ENCODE measurements around the gene CRABP2.

The CRABP2 gene

DNA sequence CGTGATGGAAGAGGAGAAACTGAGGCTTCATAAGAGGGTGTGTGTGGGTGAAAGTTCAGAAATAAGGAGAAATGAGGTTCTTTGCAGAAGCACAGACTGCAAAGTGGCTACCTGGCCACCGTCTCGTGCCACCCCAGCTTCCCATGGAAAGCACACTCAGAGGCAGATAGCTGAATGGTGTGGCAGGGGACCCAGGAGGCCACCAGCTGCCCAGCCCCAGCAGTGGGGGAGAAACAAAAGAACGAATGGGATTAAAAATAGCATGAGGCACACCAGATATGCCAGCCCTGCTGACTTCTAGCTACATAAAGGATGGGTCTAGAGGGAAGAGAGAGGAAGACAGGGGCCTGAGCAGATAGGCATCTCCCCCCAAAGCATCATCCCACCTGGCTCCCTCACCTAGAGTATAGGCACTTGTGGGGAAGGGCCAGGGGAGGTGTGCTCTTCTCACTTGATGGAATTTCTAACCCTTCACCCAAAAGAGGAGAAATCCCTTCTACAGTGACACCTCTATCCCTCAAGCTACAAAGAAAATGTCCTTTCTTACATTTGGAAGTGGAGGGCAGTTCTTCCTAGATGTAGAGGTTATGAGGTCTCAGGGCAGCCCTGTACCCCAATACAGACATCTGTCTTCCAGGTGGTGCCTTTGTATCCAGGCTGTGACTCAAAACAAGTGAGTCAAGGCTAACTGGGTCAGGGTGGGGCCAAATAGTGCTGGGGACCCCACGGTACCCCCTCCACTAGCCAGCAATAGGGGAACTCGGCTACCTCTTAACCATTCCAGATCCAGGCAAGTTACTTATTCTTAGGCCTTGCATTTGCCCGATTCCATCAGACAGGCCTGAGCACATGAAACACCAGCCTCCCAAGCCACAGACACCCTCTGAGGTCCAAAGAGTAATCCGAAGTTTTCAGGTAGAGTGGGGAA lies 42.6 kb upstream of the CRABP2 start:
- Histone ChIP-seq H3K4me3 (ENCODE audit: insufficient read depth, low read length, poor library complexity, severe bottlenecking) (peak overlapping the region; percentile 91), H3K4me2 (ENCODE audit: low read depth, low read length, poor library complexity, severe bottlenecking) (peak overlapping the region; percentile 70), H3K27ac (ENCODE audit: low read depth, low read length) (peak overlapping the region; percentile 88), H3K79me2 (ENCODE audit: insufficient read depth, low read length) (peaks cover 69% of the 10 kb centered on the region), H3K9me2 (replicated peaks; ENCODE audit: insufficient read depth, low read length) (no peaks in the 10 kb centered on the region), H3K36me3 (ENCODE audit: low read length) (no peaks in the 10 kb centered on the region), H3K9ac (ENCODE audit: low read length) (peak overlapping the region; percentile 86), H3K9me3 (ENCODE audit: insufficient read depth, low read length) (no peaks in the 10 kb centered on the region), H4K20me1 (ENCODE audit: low read depth, low read length) (no peaks in the 10 kb centered on the region; the same call in 1 of the 2 replicates), H2AFZ (ENCODE audit: low read depth, low read length, severe bottlenecking) (no peak overlapping the region), H3F3A (ENCODE audit: insufficient read depth) (peaks cover 26% of the 10 kb centered on the region), H3K27me3 (ENCODE audit: low read length) (no peaks in the 10 kb centered on the region)
- no peak for TF ChIP-seq EZH2phosphoT487 (conservative IDR thresholded peaks at IDR 0.05; ENCODE audit: low read length)
- TF ChIP-seq CTCF (IDR thresholded peaks at IDR 0.05; ENCODE audit: insufficient read depth, low read length, poor library complexity, severe bottlenecking) = no peak

DNA sequence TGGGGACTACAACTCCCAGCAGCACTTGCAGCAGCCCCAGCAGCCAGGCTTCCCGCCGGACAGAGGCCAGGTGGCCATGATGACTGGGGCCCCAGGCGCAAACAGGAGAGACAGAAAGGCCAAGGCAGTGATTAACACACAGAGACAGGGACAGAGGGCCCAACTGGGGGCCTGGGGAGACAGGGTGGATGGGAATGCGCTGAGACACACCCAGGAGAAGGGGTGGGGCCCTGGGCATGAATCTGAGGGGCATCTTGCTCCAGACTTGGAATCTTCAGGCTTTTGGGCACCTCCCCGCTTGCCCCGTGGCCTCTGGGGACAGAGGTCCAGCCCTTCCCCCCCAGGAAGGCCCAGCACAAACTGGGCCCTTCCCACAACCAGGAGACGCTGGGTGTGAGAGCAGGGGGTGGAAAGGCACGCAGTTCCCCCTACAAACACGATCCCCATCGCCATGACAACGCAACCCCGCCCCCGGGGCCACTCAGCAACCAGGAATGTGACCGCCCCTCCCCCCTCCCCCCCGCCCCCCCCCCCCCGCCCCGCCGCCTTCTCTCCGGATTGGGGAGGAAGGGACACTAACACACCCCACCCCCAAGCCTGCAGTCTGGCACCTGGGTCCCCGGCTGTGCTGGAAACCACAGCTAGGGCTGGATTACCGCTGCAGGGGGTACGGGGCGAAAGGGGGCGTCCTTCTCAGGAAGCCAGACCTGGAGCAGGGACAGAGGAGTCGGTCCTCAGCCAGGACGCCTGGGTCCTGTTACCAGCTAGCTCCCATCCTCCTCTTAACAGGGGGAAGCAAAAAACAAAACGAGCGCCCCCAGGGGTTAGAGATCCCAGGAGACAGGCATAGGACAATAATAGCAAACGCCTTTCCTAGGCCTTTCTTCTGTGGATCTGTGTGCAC lies 41.6 kb upstream of the CRABP2 start:
- Histone ChIP-seq H3K9me2 (replicated peaks; ENCODE audit: insufficient read depth, low read length) (no peaks in the 10 kb centered on the region), H3K36me3 (ENCODE audit: low read length) (no peaks in the 10 kb centered on the region), H4K20me1 (ENCODE audit: low read depth, low read length) (no peaks in the 10 kb centered on the region; the same call in 1 of the 2 replicates), H3K9ac (ENCODE audit: low read length) (peak overlapping the region; percentile 86), H3K4me3 (ENCODE audit: insufficient read depth, low read length, poor library complexity, severe bottlenecking) (peak overlapping the region; percentile 13), H3K27ac (ENCODE audit: low read depth, low read length) (peak overlapping the region; percentile 88), H3F3A (ENCODE audit: insufficient read depth) (peaks cover 25% of the 10 kb centered on the region), H3K9me3 (ENCODE audit: insufficient read depth, low read length) (no peaks in the 10 kb centered on the region), H3K27me3 (ENCODE audit: low read length) (no peaks in the 10 kb centered on the region), H3K79me2 (ENCODE audit: insufficient read depth, low read length) (peaks cover 62% of the 10 kb centered on the region), H2AFZ (ENCODE audit: low read depth, low read length, severe bottlenecking) (no peak overlapping the region), H3K4me2 (ENCODE audit: low read depth, low read length, poor library complexity, severe bottlenecking) (peak overlapping the region; percentile 70)
- TF ChIP-seq EZH2phosphoT487 (conservative IDR thresholded peaks at IDR 0.05; ENCODE audit: low read length) (no peak), CTCF (IDR thresholded peaks at IDR 0.05; ENCODE audit: insufficient read depth, low read length, poor library complexity, severe bottlenecking) (peak; percentile 46)

GRCh38 chr1:156746406-156746727 lies 41.0 kb upstream of the CRABP2 start:
- Histone ChIP-seq H3K4me2 (ENCODE audit: low read depth, low read length, poor library complexity, severe bottlenecking) (no peak overlapping the region), H2AFZ (ENCODE audit: low read depth, low read length, severe bottlenecking) (no peak overlapping the region), H3K9ac (ENCODE audit: low read length) (no peak overlapping the region), H3F3A (ENCODE audit: insufficient read depth) (peaks cover 31% of the 10 kb centered on the region), H3K9me3 (ENCODE audit: insufficient read depth, low read length) (no peaks in the 10 kb centered on the region), H3K27ac (ENCODE audit: low read depth, low read length) (no peak overlapping the region), H3K4me3 (ENCODE audit: insufficient read depth, low read length, poor library complexity, severe bottlenecking) (no peak overlapping the region), H3K36me3 (ENCODE audit: low read length) (no peaks in the 10 kb centered on the region), H3K79me2 (ENCODE audit: insufficient read depth, low read length) (peaks cover 61% of the 10 kb centered on the region), H3K27me3 (ENCODE audit: low read length) (no peaks in the 10 kb centered on the region), H3K9me2 (replicated peaks; ENCODE audit: insufficient read depth, low read length) (no peaks in the 10 kb centered on the region), H4K20me1 (ENCODE audit: low read depth, low read length) (no peaks in the 10 kb centered on the region; the same call in 1 of the 2 replicates)
- no peak for TF ChIP-seq EZH2phosphoT487 (conservative IDR thresholded peaks at IDR 0.05; ENCODE audit: low read length)
- TF ChIP-seq CTCF (IDR thresholded peaks at IDR 0.05; ENCODE audit: insufficient read depth, low read length, poor library complexity, severe bottlenecking) = no peak

Data from SU-DHL-6 (cell line).